ENCODE data around the gene UTP4. TPM values are rescaled to one million over a fixed set of nuclear protein-coding genes. Genes with fewer than 3 reads are reported as not detected.

UTP4 gene
- total and polyA plus RNA-seq, 2 donors (not counting 3 experiments of a cell fraction or from before 2014, with no cell fraction given) = 56.1 to 59.5 TPM

GRCh38 chr16:69119536-69119935, 12.9 kb upstream of the UTP4 start:
- no peak for TF ChIP-seq JUN (IDR thresholded peaks at IDR 0.05; ENCODE audit: borderline replicate concordance, insufficient read depth, insufficient read length, low read depth)
- no peak for TF ChIP-seq POLR2AphosphoS5 (IDR thresholded peaks at IDR 0.05; ENCODE audit: insufficient read depth, low read depth, low read length)
- TF ChIP-seq GATA2 (IDR thresholded peaks at IDR 0.05; ENCODE audit: insufficient read depth, insufficient read length, low read depth, low read length) = no peak
- TF ChIP-seq FOS (IDR thresholded peaks at IDR 0.05; ENCODE audit: borderline replicate concordance, insufficient read depth, low read length) = no peak
- TF ChIP-seq CTCF (IDR thresholded peaks at IDR 0.05; ENCODE audit: extremely low read depth in 1 of 2, insufficient read depth in 1 of 2, low read depth in 1 of 2, low read length in 2 of 2) = no peak
- TF ChIP-seq EZH2 (IDR thresholded peaks at IDR 0.05; ENCODE audit: borderline replicate concordance, low read depth, low read length, severe bottlenecking) = no peak
- TF ChIP-seq MAX (IDR thresholded peaks at IDR 0.05; ENCODE audit: insufficient read depth, insufficient read length) = no peak
- TF ChIP-seq POLR2A (IDR thresholded peaks at IDR 0.05; ENCODE audit: low read depth, low read length) = no peak
- TF ChIP-seq MYC (IDR thresholded peaks at IDR 0.05; ENCODE audit: low read depth, low read length) = no peak
- FAIRE-seq (no peak), DNase-seq (ENCODE audit: low read depth, low spot score) (no peak)
- intact Hi-C loops (cut with micrococcal nuclease) (no loop called here), dilution Hi-C loops (cut with MboI; ENCODE audit: extremely low pct_ligation_motif_present, low sequenced_read_pairs) (no loop called here)
- ChIA-PET POLR2A (no interaction called here), CTCF (interaction anchor here (1.0 to 1.6 kb wide), 3 partner anchors 11 to 272 kb away, joined by 3 to 7 read pairs (median 5); no protein-coding TSS in a partner anchor)
- Histone ChIP-seq H2AFZ (ENCODE audit: low read depth, low read length) (no peak overlapping the region), H3K9ac (replicated peaks; ENCODE audit: extremely low read depth, insufficient read depth, low read length) (no peak overlapping the region), H4K20me1 (replicated peaks; ENCODE audit: control insufficient read depth, extremely low read depth, insufficient read depth, low read length) (peaks cover 6% of the 10 kb centered on the region), H3K4me3 (replicated peaks in 1 of 3; ENCODE audit: insufficient read depth in 1 of 3, low read depth in 1 of 3, low read length in 3 of 3) (no peak overlapping the region), H3K27ac (ENCODE audit: insufficient read depth, low read depth, low read length) (no peak overlapping the region), H3K36me3 (ENCODE audit: control insufficient read depth in 2 of 2, extremely low read depth in 1 of 2, insufficient read depth in 2 of 2, low read length in 2 of 2) (peaks cover 2 to 26% of the 10 kb centered on the region in 2 experiments), H3K9me1 (replicated peaks; ENCODE audit: control insufficient read depth, extremely low read depth, insufficient read depth, low read length) (no peaks in the 10 kb centered on the region), H3K9me3 (replicated peaks; ENCODE audit: control insufficient read depth, insufficient read depth, low read length) (no peaks in the 10 kb centered on the region), H3K4me2 (ENCODE audit: insufficient read depth, low read length) (no peak overlapping the region), H3K27me3 (ENCODE audit: control insufficient read depth in 2 of 2, insufficient read depth in 2 of 2, low read length in 2 of 2) (no peaks in the 10 kb centered on the region), H3K79me2 (ENCODE audit: control insufficient read depth, insufficient read depth, low read length) (peaks cover 8% of the 10 kb centered on the region), H3K4me1 (ENCODE audit: control insufficient read depth, extremely low read depth, insufficient read depth, low read length) (peaks cover 13% of the 10 kb centered on the region)
- BruUV-seq (replicated peaks) = no TSS peak

All from endothelial cell of umbilical vein (primary cell).